Thyroid gland (tissue), 4 donors: Measurements from ENCODE around the gene EXOSC10.

Source experiments
- CTCF ChIP-seq, 6 experiments: fragments of 200-600 bp in 3 of 6; fragments of 450-650 bp in 3 of 6; sonication (generic) in 3 of 6; IDR thresholded peaks; one replicate each; pipeline ENCODE4 v1.5.1; 2016 to 2019; ENCODE audit warnings: antibody characterized with exemption in 6 of 6, mild to moderate bottlenecking in 2 of 6, inconsistent platforms in 1 of 6, moderate library complexity in 1 of 6
- POLR2A ChIP-seq, 2 donors: fragments of 450-650 bp; IDR thresholded peaks; one replicate each; pipeline ENCODE4 v1.6.1; 2017; ENCODE audit warnings: antibody characterized with exemption in 2 of 2, mild to moderate bottlenecking in 2 of 2, moderate library complexity in 1 of 2

GRCh38 chr1:11045428-11046269 is 54.0 kb downstream of the EXOSC10 start:
- no peak for TF ChIP-seq CTCF (IDR thresholded peaks at IDR 0.05)
- no peak for TF ChIP-seq POLR2A (IDR thresholded peaks at IDR 0.05)
